K562 (cell line): ENCODE results near the gene CFAP97D1. TPM values are rescaled to one million over a fixed set of nuclear protein-coding genes. Genes with fewer than 3 reads are reported as not detected.

Experiments used
- CBFB ChIP-seq: sonication (generic); formaldehyde crosslinking; IDR thresholded peaks from 2 replicates; pipeline ENCODE4 v1.4.0; 2020; ENCODE audit warnings: mild to moderate bottlenecking, missing genetic modification reagents
- CBX2 ChIP-seq: fragments of 200-600 bp; sonication (generic); IDR thresholded peaks from one replicate; pipeline ENCODE4 v1.6.1; 2012; ENCODE audit warnings: mild to moderate bottlenecking, low read length, inconsistent platforms; ENCODE audit not compliant: insufficient read depth, poor library complexity, severe bottlenecking
- CREB5 ChIP-seq: fragments of 250-450 bp; sonication (Bioruptor Pico); IDR thresholded peaks from 2 replicates; pipeline ENCODE4 v1.5.0; 2020; ENCODE audit warnings: mild to moderate bottlenecking
- CXXC5 ChIP-seq: fragments of 250-450 bp; sonication (Bioruptor Pico); IDR thresholded peaks from 2 replicates; pipeline ENCODE4 v1.8.0; 2022; ENCODE audit warnings: inconsistent platforms, mild to moderate bottlenecking, moderate library complexity
- DACH1 ChIP-seq: fragments of 450-650 bp; IDR thresholded peaks from 2 replicates; pipeline ENCODE4 v1.6.1; 2018; ENCODE audit not compliant: partially characterized antibody
- JUN ChIP-seq, 2 experiments: sonication (generic) in 1 of 2; formaldehyde crosslinking in 1 of 2; IDR thresholded peaks; 2 replicates each; pipeline versions ENCODE4 v1.6.1 to v1.8.0; 2012 to 2022; ENCODE audit warnings: borderline replicate concordance in 2 of 2, mild to moderate bottlenecking in 2 of 2, improper control_type of control experiment in 1 of 2, low read depth in 1 of 2, low read length in 1 of 2, missing genetic modification reagents in 1 of 2
- L3MBTL2 ChIP-seq: fragments of 450-650 bp; IDR thresholded peaks from 2 replicates; pipeline ENCODE4 v1.6.1; 2016; ENCODE audit warnings: mild to moderate bottlenecking, moderate library complexity
- MBD1 ChIP-seq: fragments of 250-450 bp; sonication (Bioruptor Pico); IDR thresholded peaks from 2 replicates; pipeline ENCODE4 v1.8.0; 2022; ENCODE audit warnings: inconsistent platforms
- PCBP2 ChIP-seq: fragments of 200-400 bp; formaldehyde crosslinking; IDR thresholded peaks from 2 replicates; pipeline ENCODE4 v1.6.1; 2018; ENCODE audit warnings: low read length, low read depth, mild to moderate bottlenecking, moderate library complexity; ENCODE audit not compliant: poor library complexity, severe bottlenecking
- PHB ChIP-seq: fragments of 250-450 bp; sonication (Bioruptor Pico); IDR thresholded peaks from 2 replicates; pipeline ENCODE4 v1.5.0; 2021
- PHTF2 ChIP-seq: fragments of 250-450 bp; sonication (Bioruptor Pico); IDR thresholded peaks from 2 replicates; pipeline ENCODE4 v1.5.0; 2021; ENCODE audit warnings: mild to moderate bottlenecking
- POLR3A ChIP-seq: IDR thresholded peaks from 2 replicates; pipeline ENCODE4 v1.6.1; 2011; ENCODE audit warnings: borderline replicate concordance, mild to moderate bottlenecking, moderate library complexity; ENCODE audit not compliant: insufficient read length, insufficient read depth; ENCODE audit errors: extremely low read depth
- PRPF4 ChIP-seq: fragments of 200-400 bp; formaldehyde crosslinking; IDR thresholded peaks from one replicate; pipeline ENCODE4 v1.6.1; 2017; ENCODE audit warnings: low read length, low read depth, mild to moderate bottlenecking; ENCODE audit not compliant: insufficient read depth, poor library complexity, severe bottlenecking
- PTBP1 ChIP-seq: fragments of 200-400 bp; formaldehyde crosslinking; IDR thresholded peaks from 2 replicates; pipeline ENCODE4 v1.6.1; 2017; ENCODE audit warnings: low read depth, low read length
- RBM25 ChIP-seq: fragments of 200-400 bp; formaldehyde crosslinking; IDR thresholded peaks from 2 replicates; pipeline ENCODE4 v1.6.1; 2018; ENCODE audit warnings: low read length, low read depth, moderate library complexity; ENCODE audit not compliant: severe bottlenecking
- SUPT5H ChIP-seq: fragments of 450-650 bp; IDR thresholded peaks from 2 replicates; pipeline ENCODE4 v1.6.1; 2016
- TAF7 ChIP-seq: fragments of 450-650 bp; IDR thresholded peaks from 2 replicates; pipeline ENCODE4 v1.6.1; 2016; ENCODE audit warnings: missing genetic modification characterization, missing compliant biosample characterization
- TOE1 ChIP-seq, 2 experiments: fragments of 450-650 bp in 1 of 2; sonication (generic) in 1 of 2; formaldehyde crosslinking in 1 of 2; IDR thresholded peaks; 2 replicates each; pipeline versions ENCODE4 v1.7.1 to v1.8.0; 2016 to 2022; ENCODE audit warnings: borderline replicate concordance in 2 of 2, mild to moderate bottlenecking in 2 of 2, antibody characterized with exemption in 1 of 2, inconsistent platforms in 1 of 2, low read depth in 1 of 2, missing genetic modification reagents in 1 of 2, moderate library complexity in 1 of 2
- XRCC4 ChIP-seq: IDR thresholded peaks from one replicate; pipeline ENCODE4 v1.6.1; 2011; ENCODE audit not compliant: insufficient read depth, insufficient read length; ENCODE audit errors: extremely low read depth
- ZBTB33 ChIP-seq: sonication (generic); formaldehyde crosslinking; IDR thresholded peaks from 2 replicates; pipeline ENCODE4 v1.8.1; 2023; ENCODE audit warnings: mild to moderate bottlenecking, missing genetic modification reagents
- ZNF263 ChIP-seq: sonication (generic); formaldehyde crosslinking; IDR thresholded peaks from 2 replicates; pipeline ENCODE4 v1.8.0; 2022; ENCODE audit warnings: mild to moderate bottlenecking, missing genetic modification reagents, borderline replicate concordance
- ZNF766 ChIP-seq: fragments of 200-800 bp; sonication (Bioruptor generic); conservative IDR thresholded peaks from 2 replicates; pipeline ENCODE4 v1.6.1; 2016; ENCODE audit warnings: missing genetic modification characterization, missing compliant biosample characterization
- polyA plus RNA-seq, 8 experiments: library from polyadenylated mRNA; depleted of rRNA in 4 of 8; stranded (reverse) in 5 of 8; unstranded in 3 of 8; fragments of >200 nt; fragmentation: Nextera tagmentation in 2 of 8; fragmentation: Illumina TruSeq in 1 of 8; extraction: Ambion mirVana in 2 of 8; extraction: Trizol in 1 of 8; gene quantifications; 2 replicates each; pipeline versions ENCODE4 v1.2.1 to v1.2.3, GENCODE V29; 2011 to 2014; ENCODE audit warnings: inconsistent platforms in 1 of 8, missing spikeins in 1 of 8
- total RNA-seq, 7 experiments: library from RNA; depleted of rRNA in 6 of 7; stranded (reverse); fragments of >200 nt in 6 of 7; fragmentation: Illumina TruSeq in 2 of 7; extraction: Trizol in 2 of 7; gene quantifications; 2 replicates each; pipeline versions ENCODE4 v1.2.1 to v1.2.3, GENCODE V29; 2011 to 2021; ENCODE audit warnings: low replicate concordance in 1 of 7

CFAP97D1 gene
- total and polyA plus RNA-seq, 9 of the 15 experiments (the other 6 are each of a cell fraction or from before 2014, with no cell fraction given), result not detected

- TF ChIP-seq PRPF4 (peak; percentile 16), ZNF766 (no peak), DACH1 (no peak), RBM25 (peak; percentile 52), CREB5 (CRISPR knock-in tag) (no peak), JUN (IDR thresholded peaks at IDR 0.05; ENCODE audit: borderline replicate concordance, low read depth, low read length) (peak; percentile 82), JUN (CRISPR knock-in tag; IDR thresholded peaks at IDR 0.05; ENCODE audit: borderline replicate concordance) (peak; percentile 76; the same call in 1 of the 2 replicates), CBFB (CRISPR knock-in tag) (no peak), ZNF263 (CRISPR knock-in tag) (no peak), POLR3A (no peak), ZBTB33 (no peak), PTBP1 (no peak), PHTF2 (CRISPR knock-in tag) (no peak), SUPT5H (peak; percentile 82), PCBP2 (no peak), MBD1 (CRISPR knock-in tag) (no peak), TOE1 (IDR thresholded peaks at IDR 0.05; ENCODE audit: borderline replicate concordance) (peak; percentile 89; the same call in 1 of the 2 replicates), TOE1 (CRISPR knock-in tag; IDR thresholded peaks at IDR 0.05; ENCODE audit: borderline replicate concordance, low read depth) (0 out of 2 replicates have a peak, but pooled peaks have one; percentile 60), CBX2 (no peak), XRCC4 (no peak), L3MBTL2 (peak; percentile 61; the same call in 1 of the 2 replicates), TAF7 (tag) (no peak), PHB (CRISPR knock-in tag) (no peak), CXXC5 (CRISPR knock-in tag) (peak; percentile 80)
Measured at GRCh38 chr17:43778337-43779144, 1.7 kb upstream of the CFAP97D1 start, which contains the start of gene DUSP3 (continued).
